ENCODE measurements around the gene ALK. TPM values are rescaled to one million over a fixed set of nuclear protein-coding genes. Genes with fewer than 3 reads are reported as not detected.

Gene ALK
- total and polyA plus RNA-seq, 2 experiments from 2014 or later: 0.35 TPM; not detected in 1

DNA sequence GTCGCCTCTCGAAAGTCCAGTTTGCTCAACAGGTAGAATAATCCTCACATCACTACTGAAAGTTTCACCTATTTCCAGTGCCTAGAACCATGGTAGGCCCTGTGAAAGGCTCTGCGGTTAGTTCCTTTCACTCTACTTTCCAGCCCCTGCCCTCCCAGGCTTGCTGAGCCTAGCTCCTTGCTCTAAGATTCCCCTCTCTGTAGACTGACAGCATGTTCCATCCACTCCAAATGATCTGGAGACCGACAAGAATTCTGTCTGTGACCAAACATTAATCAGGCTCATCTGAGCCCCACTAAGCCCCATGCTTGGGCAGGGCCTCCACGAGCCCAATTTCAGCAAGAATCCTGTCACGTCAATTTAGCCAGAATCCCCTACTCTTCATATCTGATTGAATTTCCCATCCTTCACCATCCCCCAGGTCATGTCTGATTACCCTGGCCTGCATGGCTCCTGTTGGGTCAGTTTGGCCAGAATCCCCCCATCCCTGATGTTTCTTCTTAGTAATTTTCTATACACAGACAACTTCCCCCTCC, 307.0 kb downstream of the ALK start:
- Histone ChIP-seq H3K27me3 (ENCODE audit: insufficient read depth) (no peaks in the 10 kb centered on the region), H3K4me2 (no peak overlapping the region), H3K79me2 (replicated peaks; ENCODE audit: insufficient read depth) (no peaks in the 10 kb centered on the region), H2AFZ (no peak overlapping the region), H3K4me3 (no peak overlapping the region), H3F3A (replicated peaks; ENCODE audit: low read depth) (no peaks in the 10 kb centered on the region), H4K20me1 (replicated peaks; ENCODE audit: insufficient read depth) (no peaks in the 10 kb centered on the region), H3K9me2 (ENCODE audit: insufficient read depth) (peaks cover 10% of the 10 kb centered on the region; the same call in 1 of the 2 replicates), H3K4me1 (ENCODE audit: insufficient read depth) (peaks cover 3% of the 10 kb centered on the region; the same call in 1 of the 2 replicates), H3K27ac (ENCODE audit: low read depth) (no peak overlapping the region), H3K36me3 (ENCODE audit: insufficient read depth) (no peaks in the 10 kb centered on the region)
- Mint-ChIP-seq H3K9me3 (no peaks in the 10 kb centered on the region; the same call in 2 of the 3 replicates), H3K4me1 (peaks cover 21% of the 10 kb centered on the region), H3K4me3 (no peak overlapping the region), H3K27ac (no peak overlapping the region), H3K36me3 (ENCODE audit: low read depth) (no peaks in the 10 kb centered on the region), H3K27me3 (ENCODE audit: insufficient read depth, low read depth, poor library complexity) (peaks cover 2% of the 10 kb centered on the region)
- DNase-seq (ENCODE audit: low spot score): no peak
- no peak for ATAC-seq
- TF ChIP-seq STAT1 (IDR thresholded peaks at IDR 0.05; ENCODE audit: unreplicated experiment) (no peak), EZH2 (IDR thresholded peaks at IDR 0.05; ENCODE audit: low read depth, unreplicated experiment) (no peak), ZNF331 (CRISPR knock-in tag; IDR thresholded peaks at IDR 0.05; ENCODE audit: low read depth) (no peak), NANOG (IDR thresholded peaks at IDR 0.05; ENCODE audit: borderline replicate concordance) (no peak), JUNB (IDR thresholded peaks at IDR 0.05; ENCODE audit: unreplicated experiment) (no peak), CREB1 (CRISPR knock-in tag; IDR thresholded peaks at IDR 0.05; ENCODE audit: low read depth) (no peak), EZH2phosphoT487 (IDR thresholded peaks at IDR 0.05; ENCODE audit: unreplicated experiment) (no peak)
- TF ChIP-seq, protein P1, sequence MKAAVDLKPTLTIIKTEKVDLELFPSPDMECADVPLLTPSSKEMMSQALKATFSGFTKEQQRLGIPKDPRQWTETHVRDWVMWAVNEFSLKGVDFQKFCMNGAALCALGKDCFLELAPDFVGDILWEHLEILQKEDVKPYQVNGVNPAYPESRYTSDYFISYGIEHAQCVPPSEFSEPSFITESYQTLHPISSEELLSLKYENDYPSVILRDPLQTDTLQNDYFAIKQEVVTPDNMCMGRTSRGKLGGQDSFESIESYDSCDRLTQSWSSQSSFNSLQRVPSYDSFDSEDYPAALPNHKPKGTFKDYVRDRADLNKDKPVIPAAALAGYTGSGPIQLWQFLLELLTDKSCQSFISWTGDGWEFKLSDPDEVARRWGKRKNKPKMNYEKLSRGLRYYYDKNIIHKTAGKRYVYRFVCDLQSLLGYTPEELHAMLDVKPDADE (IDR thresholded peaks at IDR 0.05): no peak
- TF ChIP-seq, protein P2, sequence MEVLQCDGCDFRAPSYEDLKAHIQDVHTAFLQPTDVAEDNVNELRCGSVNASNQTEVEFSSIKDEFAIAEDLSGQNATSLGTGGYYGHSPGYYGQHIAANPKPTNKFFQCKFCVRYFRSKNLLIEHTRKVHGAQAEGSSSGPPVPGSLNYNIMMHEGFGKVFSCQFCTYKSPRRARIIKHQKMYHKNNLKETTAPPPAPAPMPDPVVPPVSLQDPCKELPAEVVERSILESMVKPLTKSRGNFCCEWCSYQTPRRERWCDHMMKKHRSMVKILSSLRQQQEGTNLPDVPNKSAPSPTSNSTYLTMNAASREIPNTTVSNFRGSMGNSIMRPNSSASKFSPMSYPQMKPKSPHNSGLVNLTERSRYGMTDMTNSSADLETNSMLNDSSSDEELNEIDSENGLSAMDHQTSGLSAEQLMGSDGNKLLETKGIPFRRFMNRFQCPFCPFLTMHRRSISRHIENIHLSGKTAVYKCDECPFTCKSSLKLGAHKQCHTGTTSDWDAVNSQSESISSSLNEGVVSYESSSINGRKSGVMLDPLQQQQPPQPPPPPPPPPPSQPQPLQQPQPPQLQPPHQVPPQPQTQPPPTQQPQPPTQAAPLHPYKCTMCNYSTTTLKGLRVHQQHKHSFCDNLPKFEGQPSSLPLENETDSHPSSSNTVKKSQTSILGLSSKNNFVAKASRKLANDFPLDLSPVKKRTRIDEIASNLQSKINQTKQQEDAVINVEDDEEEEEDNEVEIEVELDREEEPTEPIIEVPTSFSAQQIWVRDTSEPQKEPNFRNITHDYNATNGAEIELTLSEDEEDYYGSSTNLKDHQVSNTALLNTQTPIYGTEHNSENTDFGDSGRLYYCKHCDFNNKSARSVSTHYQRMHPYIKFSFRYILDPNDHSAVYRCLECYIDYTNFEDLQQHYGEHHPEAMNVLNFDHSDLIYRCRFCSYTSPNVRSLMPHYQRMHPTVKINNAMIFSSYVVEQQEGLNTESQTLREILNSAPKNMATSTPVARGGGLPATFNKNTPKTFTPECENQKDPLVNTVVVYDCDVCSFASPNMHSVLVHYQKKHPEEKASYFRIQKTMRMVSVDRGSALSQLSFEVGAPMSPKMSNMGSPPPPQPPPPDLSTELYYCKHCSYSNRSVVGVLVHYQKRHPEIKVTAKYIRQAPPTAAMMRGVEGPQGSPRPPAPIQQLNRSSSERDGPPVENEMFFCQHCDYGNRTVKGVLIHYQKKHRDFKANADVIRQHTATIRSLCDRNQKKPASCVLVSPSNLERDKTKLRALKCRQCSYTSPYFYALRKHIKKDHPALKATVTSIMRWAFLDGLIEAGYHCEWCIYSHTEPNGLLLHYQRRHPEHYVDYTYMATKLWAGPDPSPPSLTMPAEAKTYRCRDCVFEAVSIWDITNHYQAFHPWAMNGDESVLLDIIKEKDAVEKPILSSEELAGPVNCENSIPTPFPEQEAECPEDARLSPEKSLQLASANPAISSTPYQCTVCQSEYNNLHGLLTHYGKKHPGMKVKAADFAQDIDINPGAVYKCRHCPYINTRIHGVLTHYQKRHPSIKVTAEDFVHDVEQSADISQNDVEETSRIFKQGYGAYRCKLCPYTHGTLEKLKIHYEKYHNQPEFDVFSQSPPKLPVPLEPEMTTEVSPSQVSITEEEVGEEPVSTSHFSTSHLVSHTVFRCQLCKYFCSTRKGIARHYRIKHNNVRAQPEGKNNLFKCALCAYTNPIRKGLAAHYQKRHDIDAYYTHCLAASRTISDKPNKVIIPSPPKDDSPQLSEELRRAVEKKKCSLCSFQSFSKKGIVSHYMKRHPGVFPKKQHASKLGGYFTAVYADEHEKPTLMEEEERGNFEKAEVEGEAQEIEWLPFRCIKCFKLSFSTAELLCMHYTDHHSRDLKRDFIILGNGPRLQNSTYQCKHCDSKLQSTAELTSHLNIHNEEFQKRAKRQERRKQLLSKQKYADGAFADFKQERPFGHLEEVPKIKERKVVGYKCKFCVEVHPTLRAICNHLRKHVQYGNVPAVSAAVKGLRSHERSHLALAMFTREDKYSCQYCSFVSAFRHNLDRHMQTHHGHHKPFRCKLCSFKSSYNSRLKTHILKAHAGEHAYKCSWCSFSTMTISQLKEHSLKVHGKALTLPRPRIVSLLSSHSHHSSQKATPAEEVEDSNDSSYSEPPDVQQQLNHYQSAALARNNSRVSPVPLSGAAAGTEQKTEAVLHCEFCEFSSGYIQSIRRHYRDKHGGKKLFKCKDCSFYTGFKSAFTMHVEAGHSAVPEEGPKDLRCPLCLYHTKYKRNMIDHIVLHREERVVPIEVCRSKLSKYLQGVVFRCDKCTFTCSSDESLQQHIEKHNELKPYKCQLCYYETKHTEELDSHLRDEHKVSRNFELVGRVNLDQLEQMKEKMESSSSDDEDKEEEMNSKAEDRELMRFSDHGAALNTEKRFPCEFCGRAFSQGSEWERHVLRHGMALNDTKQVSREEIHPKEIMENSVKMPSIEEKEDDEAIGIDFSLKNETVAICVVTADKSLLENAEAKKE (CRISPR knock-in tag; IDR thresholded peaks at IDR 0.05): no peak
- TF ChIP-seq, protein P3, sequence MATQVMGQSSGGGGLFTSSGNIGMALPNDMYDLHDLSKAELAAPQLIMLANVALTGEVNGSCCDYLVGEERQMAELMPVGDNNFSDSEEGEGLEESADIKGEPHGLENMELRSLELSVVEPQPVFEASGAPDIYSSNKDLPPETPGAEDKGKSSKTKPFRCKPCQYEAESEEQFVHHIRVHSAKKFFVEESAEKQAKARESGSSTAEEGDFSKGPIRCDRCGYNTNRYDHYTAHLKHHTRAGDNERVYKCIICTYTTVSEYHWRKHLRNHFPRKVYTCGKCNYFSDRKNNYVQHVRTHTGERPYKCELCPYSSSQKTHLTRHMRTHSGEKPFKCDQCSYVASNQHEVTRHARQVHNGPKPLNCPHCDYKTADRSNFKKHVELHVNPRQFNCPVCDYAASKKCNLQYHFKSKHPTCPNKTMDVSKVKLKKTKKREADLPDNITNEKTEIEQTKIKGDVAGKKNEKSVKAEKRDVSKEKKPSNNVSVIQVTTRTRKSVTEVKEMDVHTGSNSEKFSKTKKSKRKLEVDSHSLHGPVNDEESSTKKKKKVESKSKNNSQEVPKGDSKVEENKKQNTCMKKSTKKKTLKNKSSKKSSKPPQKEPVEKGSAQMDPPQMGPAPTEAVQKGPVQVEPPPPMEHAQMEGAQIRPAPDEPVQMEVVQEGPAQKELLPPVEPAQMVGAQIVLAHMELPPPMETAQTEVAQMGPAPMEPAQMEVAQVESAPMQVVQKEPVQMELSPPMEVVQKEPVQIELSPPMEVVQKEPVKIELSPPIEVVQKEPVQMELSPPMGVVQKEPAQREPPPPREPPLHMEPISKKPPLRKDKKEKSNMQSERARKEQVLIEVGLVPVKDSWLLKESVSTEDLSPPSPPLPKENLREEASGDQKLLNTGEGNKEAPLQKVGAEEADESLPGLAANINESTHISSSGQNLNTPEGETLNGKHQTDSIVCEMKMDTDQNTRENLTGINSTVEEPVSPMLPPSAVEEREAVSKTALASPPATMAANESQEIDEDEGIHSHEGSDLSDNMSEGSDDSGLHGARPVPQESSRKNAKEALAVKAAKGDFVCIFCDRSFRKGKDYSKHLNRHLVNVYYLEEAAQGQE (IDR thresholded peaks at IDR 0.05; ENCODE audit: unreplicated experiment): no peak
- TF ChIP-seq, protein P4, sequence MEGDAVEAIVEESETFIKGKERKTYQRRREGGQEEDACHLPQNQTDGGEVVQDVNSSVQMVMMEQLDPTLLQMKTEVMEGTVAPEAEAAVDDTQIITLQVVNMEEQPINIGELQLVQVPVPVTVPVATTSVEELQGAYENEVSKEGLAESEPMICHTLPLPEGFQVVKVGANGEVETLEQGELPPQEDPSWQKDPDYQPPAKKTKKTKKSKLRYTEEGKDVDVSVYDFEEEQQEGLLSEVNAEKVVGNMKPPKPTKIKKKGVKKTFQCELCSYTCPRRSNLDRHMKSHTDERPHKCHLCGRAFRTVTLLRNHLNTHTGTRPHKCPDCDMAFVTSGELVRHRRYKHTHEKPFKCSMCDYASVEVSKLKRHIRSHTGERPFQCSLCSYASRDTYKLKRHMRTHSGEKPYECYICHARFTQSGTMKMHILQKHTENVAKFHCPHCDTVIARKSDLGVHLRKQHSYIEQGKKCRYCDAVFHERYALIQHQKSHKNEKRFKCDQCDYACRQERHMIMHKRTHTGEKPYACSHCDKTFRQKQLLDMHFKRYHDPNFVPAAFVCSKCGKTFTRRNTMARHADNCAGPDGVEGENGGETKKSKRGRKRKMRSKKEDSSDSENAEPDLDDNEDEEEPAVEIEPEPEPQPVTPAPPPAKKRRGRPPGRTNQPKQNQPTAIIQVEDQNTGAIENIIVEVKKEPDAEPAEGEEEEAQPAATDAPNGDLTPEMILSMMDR (conservative IDR thresholded peaks at IDR 0.05; ENCODE audit: low read depth in 2 of 2): no peak
